ENCODE data around the gene TIAM1.
A peak's percentile ranks its signal among the peaks of the same experiment; 100 is the strongest.

Gene TIAM1

DNA sequence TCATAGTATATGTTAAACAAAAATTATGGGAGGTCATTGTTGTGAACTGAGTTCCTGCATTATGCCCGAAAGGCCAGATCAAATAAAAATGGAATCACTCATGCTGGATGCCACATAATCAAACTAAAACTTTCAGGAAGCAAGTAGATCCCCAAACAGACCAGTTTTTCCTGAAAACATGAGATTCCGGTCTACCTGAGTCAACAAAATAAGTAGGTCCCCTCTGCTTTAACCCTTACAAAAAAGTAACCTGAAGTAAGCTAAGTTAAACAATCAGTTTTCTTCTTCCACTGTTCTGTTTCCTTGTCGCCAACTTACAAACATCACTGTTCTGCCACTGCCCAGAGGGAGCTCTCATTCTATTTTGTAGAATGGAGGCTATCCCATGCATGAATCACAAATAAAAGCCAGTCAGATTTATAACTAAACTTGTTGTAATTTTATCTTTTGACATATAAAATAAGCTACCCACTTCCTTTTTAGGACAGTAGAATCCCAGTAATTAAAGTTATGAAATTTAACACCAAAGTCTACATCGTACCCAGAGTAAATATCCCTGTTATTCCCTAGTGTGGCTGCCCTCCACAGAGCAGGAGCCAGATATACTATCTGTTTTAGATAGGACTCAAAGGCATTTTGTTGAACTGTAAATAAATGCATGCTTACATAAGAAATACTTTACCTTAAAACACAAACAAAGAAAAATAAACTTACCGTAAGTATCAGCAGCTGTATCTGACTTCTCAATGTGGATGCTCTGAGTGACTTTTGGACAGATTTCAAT, 149.4 kb downstream of the TIAM1 start:
- no peak for DNase-seq

DNA sequence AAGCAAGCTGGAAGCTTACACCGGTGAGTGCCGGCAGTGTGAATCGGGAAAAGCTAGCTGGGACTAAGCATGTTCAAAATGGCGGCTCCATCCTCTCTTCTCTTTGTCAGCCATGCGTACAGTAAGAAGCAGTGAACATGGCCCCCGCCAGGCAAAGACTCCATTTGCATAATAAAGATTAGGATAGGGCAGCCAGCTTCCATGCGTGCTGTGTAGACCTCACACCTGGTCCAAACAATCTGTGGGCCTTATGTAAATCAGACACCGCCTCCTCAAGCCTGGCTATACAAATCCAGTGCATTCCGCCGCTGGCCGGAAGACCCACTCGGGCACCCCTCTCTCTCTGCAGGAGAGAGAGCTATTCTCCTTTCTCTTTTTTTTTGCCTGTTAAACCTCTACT, 150.3 kb downstream of the TIAM1 start:
- DNase-seq = no peak

DNA sequence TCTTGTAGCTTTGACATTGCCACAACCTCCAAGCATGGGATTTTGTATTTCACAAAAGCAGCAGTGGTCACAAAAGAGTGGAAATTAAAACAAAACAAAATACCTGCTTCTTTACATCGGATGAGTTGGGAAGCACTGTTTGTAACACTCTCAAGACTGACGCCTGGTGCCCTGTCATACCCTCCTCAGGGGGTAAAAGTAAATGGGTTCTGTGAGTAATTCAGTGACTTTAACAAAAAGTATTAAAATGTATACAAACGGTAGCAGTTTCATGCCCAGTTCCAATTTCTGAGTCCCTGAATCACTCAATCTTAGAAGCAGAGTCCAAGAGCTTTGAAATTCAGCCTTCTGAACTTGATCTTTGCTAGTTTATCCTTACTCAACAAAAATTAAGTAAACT, 152.5 kb downstream of the TIAM1 start:
- no peak for DNase-seq

DNA sequence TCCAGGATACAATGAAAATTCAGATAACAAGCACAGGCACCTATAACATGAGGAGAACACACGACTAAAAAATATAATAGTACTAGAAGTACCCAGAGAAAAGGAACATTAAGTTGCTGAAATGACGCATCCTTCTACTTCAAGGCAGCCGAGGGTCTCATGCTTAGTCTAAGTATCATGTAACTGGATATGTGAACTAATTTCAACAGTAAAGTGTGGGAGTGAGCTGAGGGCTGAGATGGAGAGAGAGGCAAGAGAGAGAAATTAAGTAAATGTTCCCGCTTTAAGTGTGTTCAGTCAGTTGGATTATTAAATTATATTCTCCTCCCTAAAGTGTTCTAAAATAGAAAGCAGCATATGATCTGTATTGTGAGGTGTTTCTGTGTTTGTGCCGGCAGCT, 153.5 kb downstream of the TIAM1 start:
- DNase-seq = no peak

DNA sequence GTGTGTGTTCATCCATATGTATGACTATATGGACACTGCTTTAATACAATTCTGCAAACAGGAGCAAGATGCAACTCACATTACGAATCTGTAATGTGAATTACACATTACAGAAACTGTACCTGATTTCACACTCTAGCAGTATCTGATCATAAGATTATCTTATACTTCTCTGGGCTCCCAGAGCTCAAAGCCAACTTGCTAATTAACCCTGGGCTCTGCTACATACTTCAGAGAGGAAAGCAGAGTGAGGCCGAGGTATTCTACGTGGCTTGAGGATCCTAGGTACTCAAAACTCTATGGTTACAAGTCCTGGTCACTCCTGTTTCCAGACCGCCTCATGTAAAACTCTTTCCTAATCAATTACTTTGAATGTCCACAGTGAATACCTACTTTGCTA, 156.6 kb downstream of the TIAM1 start:
- no peak for DNase-seq

DNA sequence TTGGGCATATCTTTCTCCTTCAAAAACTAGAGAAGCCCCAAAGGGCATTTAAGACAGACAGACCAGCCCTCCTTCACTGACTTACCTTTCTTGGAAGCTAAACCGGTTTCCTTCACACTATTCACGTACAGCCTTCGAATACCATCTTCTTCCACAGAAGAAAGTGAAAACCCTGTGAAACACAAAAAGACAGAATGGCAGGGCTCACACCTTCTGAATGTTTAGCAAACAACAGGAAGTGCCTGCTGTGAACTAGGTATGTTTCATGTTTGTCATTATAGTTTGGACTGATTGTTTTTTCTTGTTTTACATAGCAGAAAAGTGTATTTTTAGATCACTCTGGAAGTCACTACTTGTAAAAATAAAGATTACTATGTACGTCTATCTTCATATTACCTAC, 157.1 kb downstream of the TIAM1 start:
- no peak for DNase-seq

DNA sequence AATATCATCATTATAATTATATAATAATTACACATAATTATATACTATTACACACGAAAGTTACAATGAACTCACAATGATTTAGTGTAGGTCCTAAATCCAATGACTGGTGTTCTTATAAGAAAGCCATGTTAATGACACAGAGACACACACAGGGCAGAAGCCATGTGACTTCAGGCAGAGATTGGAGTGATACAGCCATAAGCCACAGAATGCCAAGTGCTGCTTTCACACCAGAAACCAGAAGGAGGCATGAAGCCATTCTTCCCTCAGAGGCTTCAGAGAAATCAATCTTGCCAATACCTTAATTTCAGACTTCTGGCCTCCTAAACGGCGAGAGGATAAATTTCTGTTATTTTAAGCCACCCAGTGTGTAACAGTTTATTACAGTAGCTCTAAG, 158.4 kb downstream of the TIAM1 start:
- DNase-seq = no peak

DNA sequence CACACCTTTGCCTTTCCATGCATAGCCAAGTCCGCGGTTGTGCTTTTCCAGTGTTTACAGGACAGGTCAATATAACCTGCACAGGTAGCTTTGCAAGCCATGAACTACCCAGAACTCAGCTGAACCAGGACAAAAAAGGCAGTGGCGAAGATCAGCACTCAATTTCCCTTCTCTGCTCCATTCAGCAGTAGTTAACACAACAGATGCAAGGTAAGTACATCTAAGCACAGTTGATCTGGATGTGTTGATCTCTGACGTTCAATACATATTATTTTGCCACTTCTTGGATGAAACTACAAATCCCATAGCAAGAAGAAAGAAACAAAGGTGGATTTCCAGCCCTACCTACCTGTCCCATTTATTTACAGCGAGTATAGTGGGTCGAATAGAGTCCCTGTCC, 159.2 kb downstream of the TIAM1 start:
- no peak for DNase-seq

DNA sequence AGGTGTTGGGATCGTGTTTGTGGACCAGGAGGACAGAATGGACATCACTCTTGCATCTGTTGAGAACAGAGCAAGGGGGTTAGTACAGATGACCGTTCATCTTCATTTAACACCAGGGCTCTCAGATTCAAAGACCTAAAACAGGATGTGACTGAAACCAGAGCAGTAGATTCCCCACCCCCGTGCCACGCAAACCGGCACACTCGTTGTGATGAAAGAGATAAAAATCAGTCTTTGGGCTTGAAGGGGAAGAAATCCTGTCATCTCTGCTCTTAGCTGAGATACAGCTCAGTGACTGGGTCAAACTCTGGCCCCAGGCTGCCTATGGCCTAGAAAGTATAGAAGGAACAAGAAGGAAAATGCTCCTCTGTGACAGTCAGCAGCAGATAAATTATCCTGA, 159.6 kb downstream of the TIAM1 start:
- DNase-seq = peak; percentile 44

DNA sequence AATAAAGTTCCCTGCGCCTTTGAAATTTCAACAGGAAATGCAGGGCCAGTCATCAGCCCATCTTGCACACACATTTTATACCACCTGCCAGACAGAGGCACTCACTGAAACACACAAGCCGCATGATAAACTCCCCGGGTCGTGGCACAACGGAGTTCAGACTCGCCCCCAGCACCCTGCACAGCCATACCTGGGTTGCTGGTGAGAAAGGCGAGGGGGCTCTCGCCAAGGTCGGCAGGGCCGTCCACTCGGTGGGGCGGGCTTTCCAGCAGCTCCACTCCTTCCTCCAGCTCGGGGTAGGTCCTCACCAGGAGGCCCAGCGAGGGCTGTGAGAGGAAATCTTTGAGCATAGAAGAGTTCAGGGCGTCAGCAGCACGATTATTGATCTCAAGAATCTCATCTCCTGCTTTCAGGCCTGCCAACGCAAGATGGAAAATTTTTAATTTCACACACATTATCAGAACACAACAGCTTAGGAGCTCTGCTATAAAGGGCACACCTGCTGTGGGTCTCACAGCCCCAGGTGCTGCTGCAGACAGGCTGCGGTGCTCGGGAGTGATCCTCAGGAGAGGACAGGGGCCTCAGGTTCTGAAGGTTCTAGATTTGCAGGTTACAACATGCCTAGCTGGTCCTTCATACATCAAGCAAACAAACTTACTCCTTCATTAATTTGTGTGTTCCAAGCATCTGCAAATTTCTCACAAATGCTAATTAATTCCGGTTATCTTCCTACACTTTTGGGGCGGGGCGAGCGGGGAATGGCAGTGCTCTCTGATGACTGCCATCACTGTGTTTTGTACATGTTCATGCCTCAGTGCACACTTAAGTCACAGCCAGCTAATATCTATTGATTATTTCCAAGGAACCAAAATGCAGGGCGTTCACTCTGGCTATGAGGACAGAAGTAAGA, 161.6 kb downstream of the TIAM1 start:
- peak; percentile 39 for DNase-seq

DNA sequence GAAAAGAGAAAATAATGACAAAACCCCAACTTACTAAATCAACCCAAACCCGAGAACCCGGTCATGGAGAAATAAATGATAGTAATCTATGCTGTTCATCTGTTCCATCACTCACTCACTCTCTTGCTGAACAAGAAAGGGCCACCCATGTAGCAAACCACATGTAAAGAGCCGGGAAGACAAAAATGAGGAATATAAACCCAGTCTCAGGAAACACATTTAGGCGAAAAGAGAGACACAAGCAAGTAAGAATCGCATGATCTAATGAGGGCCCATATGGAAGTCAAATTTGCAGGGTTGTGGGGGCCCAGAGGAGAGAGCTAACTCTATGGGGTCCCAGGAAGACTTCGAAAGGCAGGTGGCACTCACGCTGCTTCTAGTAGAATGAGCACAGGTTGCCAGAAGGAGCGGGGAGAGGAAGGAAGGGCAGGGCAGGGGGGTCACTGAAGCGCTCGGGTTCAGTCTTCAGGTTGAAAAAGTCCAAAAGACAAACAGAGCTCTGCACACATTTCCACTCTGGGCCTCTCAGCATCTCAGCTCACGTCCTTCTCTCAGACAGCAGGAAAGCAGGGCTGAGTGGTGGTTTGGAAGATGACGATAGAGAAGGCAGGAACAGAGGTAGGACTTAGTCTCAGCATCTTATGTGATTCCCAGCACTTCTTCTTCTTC, 162.8 kb downstream of the TIAM1 start:
- no peak for DNase-seq

DNA sequence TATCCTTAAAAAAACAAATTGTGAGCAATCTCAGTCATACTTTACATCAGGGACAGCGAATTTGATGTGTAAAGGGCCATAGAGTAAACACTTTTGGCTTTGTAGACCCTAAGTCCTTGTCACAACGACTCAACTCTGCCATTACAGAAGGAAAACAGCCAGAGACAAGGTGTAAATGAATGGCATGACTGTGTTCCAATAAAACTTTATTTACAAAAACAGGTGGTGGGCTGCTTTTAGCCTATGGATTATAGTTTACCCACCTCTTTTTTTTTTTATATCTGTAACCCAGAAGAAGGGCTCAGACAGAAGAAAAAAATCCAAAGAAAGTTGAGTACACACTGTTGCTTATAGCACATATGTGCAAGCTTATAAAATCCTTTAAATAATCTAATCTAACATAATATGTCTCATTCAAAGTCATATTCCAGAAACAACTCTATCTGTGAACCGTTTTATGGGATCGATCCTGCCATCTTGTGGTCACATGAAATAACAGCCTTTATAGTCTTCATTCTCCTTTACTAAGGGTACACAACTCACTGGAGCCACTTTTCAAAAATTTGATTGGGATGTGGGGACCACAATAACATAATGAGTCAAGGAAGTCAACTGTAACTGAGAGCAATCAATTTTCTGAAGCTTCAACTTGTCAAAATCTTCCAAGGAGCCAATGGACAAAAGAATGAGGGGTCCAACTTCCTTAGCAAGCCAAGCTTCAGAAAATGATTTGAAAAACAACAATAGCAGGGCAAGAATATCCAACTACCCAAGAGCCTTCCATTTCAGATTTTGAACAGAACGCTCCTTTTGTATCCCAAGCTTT, 163.6 kb downstream of the TIAM1 start:
- DNase-seq = no peak

DNA sequence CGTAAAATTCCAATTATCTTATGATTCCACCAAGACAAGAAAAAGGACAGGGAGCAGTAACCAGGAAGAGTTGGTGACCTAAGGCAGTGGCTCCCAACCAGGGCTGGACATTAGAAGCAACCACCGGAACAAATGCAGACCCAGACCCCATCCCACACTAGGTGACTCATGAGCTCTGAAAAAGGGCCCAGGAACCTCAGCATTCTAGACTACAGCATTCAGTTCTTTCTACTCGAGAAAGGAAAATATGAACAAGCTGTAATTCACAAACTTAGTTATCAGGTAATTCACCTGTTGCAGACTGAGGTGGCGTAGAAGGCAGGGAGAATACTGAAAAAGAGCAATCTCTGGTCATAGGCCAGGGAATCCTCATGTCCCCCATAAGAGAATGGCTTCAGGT, 167.3 kb downstream of the TIAM1 start:
- DNase-seq = no peak

DNA sequence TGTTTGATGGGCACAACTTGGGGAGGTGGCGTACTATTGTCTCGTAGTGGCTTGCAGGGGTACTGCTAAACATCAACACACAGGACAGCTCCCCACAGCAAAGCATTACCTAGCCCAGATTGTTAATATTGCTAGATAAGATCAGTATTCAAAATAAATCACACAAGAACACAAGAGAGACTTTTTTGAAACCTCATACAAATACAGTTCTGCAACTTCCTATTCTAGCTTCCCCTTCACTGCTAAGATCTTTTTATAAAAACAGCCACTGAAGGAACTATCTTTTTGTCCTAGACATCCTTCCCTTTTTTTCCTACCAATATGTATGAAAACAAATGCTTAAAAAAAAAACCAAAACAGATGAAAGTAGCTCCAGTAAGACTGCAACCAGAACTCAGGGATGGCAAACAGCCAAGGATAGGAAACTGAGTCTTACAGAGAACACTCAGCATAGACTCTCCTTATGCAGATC, 167.9 kb downstream of the TIAM1 start:
- DNase-seq = no peak

DNA sequence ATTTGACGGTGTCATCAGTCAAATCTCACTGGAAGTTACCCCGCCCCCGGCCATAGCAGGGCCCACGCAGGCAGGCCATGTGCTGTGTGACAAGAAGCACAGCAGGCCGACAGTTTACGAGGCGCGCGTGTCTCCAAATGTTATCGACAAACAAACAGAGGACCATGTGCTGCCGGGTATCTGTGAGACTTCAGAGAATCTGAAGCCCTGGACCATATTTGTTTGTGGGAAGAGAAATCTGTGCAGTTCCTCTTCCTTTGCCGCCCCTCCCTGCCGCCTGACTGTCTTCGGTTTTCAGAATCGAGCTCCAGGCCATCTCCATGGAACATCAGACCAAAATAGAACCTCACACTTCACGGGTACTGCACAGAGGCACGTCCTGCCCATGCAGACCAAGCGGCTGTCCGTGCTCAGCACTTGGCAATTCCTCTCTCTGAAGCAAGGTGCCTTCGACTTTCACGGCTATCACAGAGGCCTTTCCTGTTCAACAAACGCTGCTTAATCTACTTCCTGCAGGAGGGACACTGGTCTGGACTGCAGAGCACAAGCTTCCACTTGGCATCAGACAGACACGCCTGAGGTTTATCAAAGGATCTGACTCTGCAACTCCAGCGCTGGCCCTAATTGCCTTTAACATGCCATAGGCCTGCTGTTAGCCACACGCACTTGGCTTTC, 170.0 kb downstream of the TIAM1 start:
- DNase-seq = peak; percentile 20

DNA sequence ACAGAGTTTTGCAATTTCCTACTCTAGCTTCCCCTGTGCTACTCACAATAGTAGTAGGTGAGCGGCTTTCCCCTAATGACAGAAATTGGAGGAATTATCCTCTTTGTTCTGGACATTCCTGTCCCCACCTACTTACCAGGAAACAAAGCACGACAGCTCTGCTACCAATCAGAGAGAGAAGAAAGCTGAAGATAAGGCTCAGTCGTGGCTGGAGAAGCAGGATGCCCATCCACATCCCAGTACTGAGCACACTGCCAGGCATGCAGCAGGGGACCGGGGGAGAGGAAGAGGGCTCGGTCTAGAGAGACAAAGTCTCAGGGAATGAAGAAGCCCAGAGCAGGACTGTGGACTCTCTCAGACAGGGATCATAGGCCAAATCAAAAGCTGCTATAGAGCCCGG, 171.7 kb downstream of the TIAM1 start:
- DNase-seq = no peak

DNA sequence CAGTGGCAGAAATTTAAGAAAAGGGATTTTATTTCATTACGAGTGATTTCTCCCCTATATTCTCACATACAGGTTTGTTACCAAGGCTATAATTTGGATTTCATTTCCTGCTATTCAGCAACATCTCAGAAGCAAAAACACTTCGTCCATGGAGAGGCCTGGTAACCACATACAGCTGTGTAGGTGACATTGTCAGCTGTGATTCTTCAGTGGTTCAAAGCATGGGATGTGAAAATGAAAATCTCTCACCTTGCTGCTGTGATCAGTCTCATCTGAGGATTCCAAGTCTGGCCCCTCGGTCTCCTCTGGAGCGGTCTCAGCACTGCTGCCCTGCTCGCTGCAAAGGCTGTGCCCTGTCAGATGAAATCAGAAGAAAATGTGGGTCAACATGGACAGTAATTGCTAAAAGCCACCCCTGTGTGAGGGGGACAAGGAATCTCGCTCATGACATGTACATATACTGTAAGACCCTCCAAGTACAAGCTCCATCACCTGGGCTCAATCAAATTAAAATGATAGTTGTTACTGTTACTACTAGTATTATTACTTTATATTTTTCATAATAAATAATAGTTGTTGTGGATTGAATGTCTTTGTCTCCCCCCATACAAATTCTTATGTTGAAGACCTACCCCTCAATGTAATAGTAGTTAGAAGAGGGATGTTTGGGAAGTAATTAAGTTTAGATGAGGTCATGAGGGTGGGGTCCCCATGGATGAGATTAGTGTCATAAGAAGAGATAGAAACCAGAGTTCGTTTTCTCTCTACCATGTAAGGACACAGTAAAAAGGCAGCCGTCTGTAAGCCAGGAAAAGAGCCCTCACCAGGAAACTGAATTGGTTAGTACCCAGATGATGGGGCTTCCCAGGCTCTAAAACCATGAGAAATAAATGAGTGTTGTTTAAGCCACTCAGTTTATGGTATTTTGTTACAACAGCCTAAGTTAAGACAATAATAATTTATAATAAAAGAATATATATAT, 179.1 kb downstream of the TIAM1 start:
- no peak for DNase-seq

DNA sequence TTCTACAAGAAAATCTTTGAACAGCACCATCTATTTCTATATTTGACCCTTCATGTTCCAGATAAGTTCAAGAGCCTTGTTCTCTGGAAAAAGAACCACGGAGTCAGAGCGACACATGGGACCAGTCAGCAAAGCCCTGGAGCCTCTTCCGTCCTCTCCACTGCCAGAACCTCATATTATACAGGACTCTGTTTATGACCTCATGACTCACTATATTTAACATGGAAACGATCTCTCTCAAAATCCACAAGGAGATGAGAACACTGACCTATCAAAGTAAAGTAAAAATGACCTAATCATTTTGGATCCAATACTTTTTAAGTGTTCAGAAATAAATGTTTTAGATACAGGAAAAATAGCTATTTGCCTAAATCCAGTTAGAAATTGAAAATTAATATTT, 181.2 kb downstream of the TIAM1 start:
- DNase-seq = no peak

DNA sequence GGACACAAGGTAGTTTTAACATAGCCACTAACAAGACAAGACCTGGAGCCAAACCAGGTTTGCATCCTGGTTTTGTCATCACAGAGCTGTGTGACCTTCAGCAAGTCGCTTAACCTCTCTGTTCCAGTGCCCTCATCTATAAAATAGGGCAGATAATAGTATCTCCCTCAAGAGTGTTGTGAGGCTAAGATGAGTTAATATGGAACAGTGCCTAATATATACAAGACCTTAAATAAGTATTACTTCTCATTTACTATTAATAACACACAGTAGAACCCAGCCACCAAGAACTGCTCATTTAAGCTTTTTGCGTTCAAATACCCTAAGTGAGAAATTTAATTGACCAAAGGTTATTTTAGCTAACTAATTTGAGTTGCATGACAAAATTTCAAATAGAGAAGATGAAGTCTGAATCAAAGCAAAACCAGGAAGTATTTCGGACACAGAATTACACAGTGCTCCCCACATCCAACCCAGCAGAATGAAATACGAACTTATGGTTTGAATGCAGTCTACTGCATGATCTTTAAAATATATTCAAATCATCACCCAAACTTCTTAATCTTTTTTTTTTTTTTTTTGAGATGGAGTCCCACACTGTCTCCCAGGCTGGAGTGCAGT, 181.9 kb downstream of the TIAM1 start:
- no peak for DNase-seq

DNA sequence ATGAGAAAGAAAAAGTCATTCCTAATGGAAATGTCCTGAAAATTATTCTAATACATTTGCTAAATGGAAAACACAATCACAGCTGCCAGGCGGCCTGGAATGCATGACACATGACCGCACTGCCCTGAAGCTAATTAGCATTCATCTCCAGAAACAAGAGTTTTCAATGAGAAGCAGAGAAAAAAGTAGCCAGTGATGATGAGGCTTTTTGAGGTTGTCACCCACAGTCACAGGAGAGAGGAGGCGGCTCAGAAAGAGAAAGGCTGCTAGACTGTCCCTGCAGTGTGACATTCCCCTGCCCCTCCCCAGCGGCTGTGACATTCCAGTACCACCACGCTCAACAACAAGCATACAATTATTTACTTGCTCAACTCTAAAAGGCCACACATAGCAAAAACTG, 182.9 kb downstream of the TIAM1 start:
- no peak for DNase-seq

All from CD4-positive, alpha-beta T cell treated with Interferon gamma for 1 hour (primary cell).